SH-SY5Y (cell line): ENCODE results near the gene LRP2.

ENCODE experiments used
- GATA2 ChIP-seq: IDR thresholded peaks from 2 replicates; pipeline ENCODE4 v1.6.1; 2011; ENCODE audit warnings: mild to moderate bottlenecking, low read depth, low read length
- GATA3 ChIP-seq: IDR thresholded peaks from 2 replicates; pipeline ENCODE4 v1.6.1; 2011; ENCODE audit warnings: low read depth, mild to moderate bottlenecking, low read length, moderate library complexity

LRP2 gene

GRCh38 chr2:169291517-169291916 lies 70.8 kb downstream of the LRP2 start:
- TF ChIP-seq GATA3 (no peak), GATA2 (no peak)

GRCh38 chr2:169290433-169290832 lies 71.9 kb downstream of the LRP2 start:
- TF ChIP-seq GATA3 (no peak), GATA2 (no peak)

GRCh38 chr2:169287666-169288065 lies 74.7 kb downstream of the LRP2 start:
- TF ChIP-seq GATA3 (no peak), GATA2 (no peak)

GRCh38 chr2:169286624-169287231 lies 75.6 kb downstream of the LRP2 start:
- TF ChIP-seq GATA2: no peak
- TF ChIP-seq GATA3: no peak

- TF ChIP-seq GATA3: no peak
- TF ChIP-seq GATA2: no peak
These were observed 76.7 kb downstream of the LRP2 start for GRCh38 chr2:169285531-169286235.

- TF ChIP-seq GATA2 (no peak), GATA3 (no peak)
These were observed 81.8 kb downstream of the LRP2 start for GRCh38 chr2:169280502-169280901.

- TF ChIP-seq GATA2 (no peak), GATA3 (no peak)
These were observed 86.5 kb downstream of the LRP2 start for GRCh38 chr2:169275696-169276444.

GRCh38 chr2:169272010-169272409 lies 90.3 kb downstream of the LRP2 start:
- TF ChIP-seq GATA2: no peak
- TF ChIP-seq GATA3: no peak

- TF ChIP-seq GATA3 (no peak), GATA2 (no peak)
These were observed 96.7 kb downstream of the LRP2 start for GRCh38 chr2:169265591-169265990.

GRCh38 chr2:169260846-169261642 lies 101.3 kb downstream of the LRP2 start:
- TF ChIP-seq GATA2: no peak
- TF ChIP-seq GATA3: no peak

- TF ChIP-seq GATA2 (no peak), GATA3 (no peak)
These were observed 102.1 kb downstream of the LRP2 start for GRCh38 chr2:169260246-169260645.

- TF ChIP-seq GATA3 (no peak), GATA2 (no peak)
These were observed 102.9 kb downstream of the LRP2 start for GRCh38 chr2:169259402-169259801.

- TF ChIP-seq GATA2 (no peak), GATA3 (no peak)
These were observed 104.2 kb downstream of the LRP2 start for GRCh38 chr2:169258045-169258601.

- TF ChIP-seq GATA2: no peak
- no peak for TF ChIP-seq GATA3
These were observed 107.6 kb downstream of the LRP2 start for GRCh38 chr2:169254774-169255173.
